ENCODE measurements around the gene CCDC178.
"Not testable (repeated sequence)": the region's sequence is repeated elsewhere in the genome, so short reads cannot be mapped to it uniquely, and the experiment has no call there.

CCDC178 gene, protein sequence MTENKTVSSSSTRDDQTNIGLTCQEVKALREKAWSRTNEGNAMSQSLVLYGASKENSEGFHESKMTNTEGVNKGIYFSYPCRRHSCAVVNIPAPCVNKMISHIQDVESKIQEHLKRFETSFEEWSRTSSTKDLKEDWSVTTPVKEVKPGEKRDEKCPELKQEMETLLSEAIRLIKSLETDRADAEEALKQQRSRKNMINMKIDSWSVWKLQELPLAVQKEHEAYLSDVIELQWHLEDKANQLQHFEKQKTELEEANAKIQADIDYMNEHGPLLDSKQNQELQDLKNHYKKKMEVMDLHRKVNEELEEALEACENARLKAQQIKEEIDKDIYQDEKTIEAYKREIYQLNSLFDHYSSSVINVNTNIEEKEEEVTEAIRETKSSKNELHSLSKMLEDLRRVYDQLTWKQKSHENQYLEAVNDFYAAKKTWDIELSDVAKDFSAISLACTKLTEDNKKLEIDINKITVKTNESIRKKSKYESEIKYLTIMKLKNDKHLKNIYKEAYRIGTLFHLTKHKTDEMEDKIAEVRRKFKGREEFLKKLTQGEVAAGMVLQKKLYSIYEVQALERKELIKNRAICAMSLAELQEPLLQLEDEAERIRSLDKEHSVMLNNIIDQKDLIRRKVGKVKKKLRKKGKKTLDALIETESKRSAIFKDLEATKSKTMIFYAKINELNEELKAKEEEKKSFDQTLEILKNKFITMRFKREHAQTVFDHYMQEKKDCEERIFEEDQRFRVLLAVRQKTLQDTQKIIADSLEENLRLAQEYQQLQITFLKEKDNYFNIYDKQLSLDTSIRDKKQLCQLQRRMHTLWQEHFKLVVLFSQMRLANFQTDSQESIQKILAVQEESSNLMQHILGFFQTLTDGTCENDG

DNA sequence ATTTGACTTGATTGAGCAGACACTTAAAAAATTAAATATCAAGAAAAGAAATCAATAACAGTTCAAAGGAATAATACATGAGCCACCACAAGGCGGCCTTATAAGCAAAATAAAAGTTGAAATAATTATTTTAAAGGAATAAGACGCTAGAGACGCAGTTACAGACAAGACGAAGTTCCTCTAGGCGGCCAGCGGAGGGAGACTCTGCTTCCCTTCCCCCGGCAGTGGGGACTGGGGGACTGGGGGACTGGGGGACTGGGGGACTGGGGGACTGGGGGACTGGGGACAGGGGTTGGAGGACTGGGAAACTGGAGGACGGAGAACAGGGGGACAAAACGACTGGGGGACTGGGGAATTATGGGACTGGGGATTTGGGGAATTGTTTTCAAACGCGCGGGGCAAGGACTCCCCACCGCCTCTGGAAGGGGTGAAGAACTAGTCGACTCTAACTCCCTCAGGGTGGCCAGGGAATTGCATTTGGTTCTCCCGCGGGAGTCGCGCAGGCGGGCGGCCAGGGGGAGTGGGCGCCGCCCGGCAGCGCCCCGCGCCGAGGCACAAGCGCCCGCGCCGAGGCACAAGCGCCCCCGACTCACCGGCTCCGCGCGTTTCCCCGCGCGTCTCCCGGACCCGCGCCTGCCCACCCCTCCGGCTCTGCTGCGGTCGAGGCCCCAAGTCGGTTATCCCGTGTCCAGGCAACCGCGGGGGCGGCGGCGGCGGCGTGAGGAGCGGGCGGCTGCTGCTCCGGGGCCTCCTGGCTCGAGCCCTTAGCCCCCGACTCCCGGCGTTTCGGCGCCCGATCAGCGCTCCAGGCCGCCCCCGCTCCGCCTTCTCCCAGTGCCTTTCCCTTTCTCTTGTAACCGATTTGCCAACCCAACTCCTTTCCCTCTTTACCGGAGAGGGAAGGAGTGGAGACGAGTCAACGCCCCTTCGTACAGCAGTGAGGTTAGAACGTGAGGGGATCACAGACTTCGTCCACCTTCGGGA is at the start of gene CCDC178:
TSS of gene CCDC178 (minus strand) at position 662 of the 984 bp plus-strand sequence. CDS start 28,633 bp downstream, outside the sequence.
- DNase-seq (ENCODE audit: low spot score) = no peak

DNA sequence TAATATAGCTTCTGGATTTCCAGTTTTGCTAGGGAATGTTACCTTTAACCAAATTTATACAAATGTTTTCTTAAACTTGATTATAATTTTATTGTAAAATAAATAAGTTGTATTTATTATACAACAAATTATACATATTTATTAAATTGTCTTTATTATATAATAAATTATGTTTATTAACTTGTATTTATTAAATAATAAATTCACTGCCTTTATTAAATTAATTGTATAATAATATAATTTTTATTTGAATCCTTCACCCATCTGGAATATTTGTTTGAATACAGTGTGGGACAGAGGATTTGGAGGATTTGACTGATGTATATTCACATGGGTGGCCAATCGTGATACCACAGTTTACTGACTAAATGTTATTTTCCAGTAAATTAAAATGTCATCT is 43.4 kb upstream of the CCDC178 start:
- no peak for DNase-seq (ENCODE audit: low spot score)

DNA sequence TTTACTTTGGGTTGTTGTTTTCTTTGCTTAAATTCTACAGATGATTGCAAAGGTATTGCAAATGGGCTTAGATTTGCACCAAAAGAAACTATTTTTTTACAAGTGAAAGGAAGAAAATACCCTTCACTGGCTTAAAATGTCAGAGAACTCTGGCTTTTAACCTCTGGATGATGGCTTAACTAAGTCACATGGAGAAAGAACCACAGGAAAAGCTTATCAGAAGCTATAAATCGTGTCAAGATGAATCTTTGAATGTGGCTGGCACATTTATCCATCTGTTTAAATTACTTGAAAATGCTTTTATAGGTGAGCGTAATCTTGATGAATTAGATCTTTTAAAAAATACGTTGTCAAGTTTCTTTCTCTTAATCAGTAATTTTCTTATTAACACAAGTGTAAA is 32.0 kb upstream of the CCDC178 start:
- DNase-seq (ENCODE audit: low spot score) = no peak

DNA sequence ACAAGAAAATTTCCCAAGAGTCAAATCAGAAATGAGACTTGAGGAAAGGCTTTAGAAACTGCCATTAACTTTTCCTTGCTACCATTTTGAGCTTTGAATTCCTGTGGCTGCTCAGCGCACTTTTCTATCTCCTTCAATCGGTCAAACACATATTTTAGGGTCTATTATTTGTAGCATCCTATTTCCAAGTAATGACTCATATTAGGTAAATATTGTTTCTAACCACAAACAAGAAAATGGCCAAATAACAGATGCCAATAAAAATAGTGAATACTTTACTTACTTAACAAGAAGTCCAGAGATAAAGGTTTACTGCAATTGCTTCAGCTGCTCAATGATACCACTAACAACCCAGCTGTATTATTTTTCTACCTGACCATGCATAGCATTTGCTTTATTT is 29.7 kb upstream of the CCDC178 start:
- DNase-seq (ENCODE audit: low spot score) = no peak

DNA sequence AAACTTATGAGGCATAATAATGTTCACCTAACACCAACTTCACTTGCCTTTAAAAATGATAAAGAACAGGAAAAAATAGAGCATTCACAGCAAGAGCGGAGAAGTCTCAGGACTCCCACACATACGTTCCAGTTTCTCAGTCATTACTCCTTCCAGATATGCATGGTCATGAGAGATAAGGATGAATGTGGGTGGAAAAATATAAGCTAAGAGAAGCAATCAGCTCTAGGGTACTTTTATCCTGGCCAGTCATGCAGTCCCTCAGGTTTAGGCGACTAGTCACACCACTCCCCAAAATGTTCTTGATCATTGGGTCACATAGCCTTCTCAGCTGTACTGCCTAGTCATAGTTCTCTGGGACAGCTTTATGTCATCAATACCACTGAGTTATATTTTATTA is 29.2 kb upstream of the CCDC178 start:
- no peak for DNase-seq (ENCODE audit: low spot score)

DNA sequence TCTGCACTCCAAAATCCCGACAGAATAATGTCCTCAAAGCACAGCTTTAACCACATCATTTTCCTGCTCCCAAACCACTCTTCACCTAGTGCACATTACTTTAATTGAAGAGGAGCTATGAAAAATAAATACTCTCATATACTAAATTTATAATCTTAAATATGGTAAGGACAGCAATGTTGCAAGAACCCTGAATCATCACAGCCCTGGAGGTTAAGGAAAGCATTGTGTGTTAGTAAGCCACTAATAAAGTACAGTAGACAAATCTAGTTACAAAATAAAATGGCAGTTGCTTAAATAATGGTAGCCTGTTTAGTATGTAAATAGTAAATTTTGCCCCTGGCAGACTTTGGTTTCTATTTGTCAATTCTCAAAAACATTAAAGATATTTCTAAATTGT is 27.0 kb upstream of the CCDC178 start:
- DNase-seq (ENCODE audit: low spot score) = no peak

DNA sequence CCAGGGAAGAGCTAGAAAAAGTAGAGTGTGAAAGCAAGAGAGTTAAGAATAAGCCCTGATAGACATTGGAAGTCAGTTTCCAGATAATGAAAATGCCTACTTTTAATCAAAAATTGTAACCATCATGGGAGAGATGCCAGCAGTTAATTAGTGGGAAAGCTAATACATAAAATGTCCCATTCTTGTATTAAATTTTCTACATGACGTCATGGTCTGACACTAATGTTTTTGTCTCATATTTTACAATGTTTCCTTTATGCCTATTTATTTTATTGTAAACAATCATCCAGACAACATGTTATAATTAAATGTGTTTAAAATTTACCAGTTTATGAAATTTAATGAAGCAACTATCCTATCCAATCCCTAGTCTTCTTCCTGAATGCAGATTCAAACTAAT is 26.3 kb upstream of the CCDC178 start:
- no peak for DNase-seq (ENCODE audit: low spot score)

DNA sequence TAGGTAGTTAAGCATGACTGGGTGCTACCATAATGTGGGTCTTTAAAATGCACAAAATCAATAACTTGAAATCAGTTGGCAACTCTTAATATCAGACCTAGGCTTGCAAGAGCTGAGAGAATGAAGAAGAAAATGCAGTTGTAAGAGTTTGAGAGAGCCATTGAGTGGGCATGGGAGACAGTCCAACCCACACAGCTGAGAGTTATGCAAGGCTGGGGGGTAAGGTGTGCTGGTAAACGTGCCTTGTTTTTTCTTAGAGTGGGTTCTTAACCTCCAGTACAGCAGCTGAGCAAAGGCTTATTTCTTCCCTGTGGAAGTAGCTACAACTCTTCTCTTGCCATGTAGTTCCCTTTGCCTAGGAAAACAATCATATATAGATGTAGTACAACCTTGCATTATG is 20.2 kb upstream of the CCDC178 start:
- no peak for DNase-seq (ENCODE audit: low spot score)

DNA sequence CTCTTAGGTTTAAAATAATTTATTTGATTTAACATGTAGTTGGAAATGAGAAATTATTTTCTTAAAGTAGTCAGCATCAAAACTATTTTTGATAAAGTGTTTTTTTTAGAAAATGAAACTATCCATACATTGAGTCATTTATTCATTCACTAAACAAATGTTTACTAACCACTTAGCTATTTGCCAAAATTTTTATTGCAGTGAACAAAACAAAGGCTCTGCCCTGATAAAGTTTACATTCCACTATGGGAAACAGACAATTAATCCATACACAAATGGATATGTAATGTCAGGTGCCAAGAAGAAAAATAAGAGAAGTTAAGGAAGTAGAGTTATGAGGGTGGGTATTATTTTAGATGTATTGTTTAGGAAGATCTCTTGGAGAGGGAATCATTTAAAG is 19.1 kb upstream of the CCDC178 start:
- no peak for DNase-seq (ENCODE audit: low spot score)

DNA sequence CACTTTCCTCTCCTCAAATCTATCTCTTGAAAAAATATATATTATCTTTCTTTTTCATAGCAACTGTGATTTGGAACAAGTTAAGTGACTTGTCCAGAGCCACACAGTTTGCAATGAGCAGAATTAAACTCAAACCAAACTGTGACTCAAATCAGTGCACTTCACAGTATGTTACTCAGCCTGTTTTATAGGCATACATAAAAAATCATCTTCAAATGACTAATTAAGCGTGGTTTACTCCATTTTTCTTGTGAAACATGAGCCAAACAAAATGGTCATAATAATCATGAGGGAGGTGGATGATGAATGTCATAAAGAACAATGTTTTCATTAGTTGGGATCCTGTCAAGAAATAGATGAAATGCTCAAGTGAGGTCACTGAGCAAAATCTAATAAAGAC is 6.1 kb upstream of the CCDC178 start:
- no peak for DNase-seq (ENCODE audit: low spot score)

DNA sequence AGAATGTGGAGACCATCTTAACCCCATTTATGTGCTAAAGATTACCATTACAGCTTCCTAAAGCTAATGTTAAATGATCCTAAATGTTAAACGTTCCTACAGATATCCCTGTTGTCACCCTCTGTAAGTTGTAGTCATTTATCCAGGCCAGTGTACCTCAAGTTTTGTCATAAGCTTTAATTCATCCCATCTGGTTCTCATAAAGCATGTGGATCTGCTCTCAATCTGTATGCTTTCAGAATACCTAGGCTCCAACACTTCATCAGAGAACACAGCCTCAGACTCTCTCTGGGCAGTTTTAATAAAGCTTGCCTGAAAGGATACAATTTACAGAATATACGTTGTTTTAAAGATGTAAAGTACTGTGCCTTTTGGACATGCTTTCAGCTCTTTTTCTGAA is 4.2 kb upstream of the CCDC178 start:
- DNase-seq (ENCODE audit: low spot score) = no peak

DNA sequence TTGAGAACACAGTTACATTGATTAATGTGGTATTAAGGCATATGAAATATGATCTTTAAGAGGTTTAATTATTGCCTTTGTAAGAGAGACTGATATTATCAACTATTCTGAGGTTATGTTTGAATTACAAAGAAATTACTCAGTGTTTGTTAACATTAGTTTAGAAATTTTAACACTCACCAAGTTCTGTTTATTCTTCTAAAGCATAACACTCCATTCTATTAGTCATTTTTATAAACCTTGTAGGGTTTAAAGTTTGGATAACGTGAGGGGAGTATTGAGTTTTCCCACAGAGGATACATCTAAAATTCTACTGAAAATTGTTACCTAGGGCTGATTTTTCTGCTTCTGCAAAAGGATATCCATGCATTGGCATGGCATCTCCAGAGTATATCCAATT is 7.7 kb downstream of the CCDC178 start:
- no peak for DNase-seq (ENCODE audit: low spot score)

DNA sequence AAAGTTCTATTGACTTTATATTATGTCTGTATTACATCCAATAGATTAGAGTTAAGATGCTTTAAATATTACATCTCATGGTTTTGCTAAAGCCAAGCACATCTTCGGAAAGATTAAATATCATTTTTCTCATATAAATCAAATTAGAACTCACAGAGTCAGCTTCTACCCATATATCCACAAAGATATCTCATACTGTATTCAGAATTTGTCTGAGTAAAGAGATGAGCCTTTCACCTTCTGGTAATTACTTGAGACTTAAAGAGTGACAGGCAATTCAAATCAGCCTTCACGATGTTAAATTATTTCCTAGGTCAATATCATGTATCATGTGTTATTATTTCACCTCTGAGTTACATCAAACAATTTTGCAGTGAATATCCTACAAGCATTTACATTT is 13.0 kb downstream of the CCDC178 start:
- DNase-seq (ENCODE audit: low spot score) = no peak

DNA sequence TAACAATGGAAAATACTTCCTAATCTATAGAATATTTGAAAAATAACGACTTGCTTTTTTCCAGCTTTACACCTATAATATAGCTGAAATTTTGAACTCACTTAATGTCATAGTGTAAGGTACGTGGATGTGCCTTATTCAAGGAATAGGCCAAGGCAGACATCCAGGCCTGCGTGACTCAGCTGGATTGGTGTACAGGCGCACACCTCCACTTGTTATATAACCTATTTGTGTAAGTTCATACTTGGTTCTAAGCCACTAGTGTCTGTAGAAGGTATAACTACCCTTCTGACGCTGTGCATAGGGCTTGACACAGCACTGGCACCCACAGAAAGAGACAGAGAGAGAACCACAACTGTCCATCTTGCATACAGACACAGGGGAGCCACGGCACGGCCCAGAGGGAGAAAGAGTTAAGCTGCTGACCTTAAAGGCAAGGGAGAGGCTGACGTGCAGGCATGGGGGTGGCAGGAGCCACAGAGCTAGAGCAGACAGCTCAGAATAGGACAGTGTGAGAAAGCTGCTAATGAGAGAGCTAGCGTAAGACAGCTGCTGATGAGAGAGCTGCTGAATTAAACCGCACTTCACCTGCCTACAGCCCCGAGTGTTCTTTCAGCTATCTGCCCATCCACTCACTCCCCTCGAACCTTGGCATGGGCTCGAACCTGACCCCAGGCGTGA is 16.1 kb downstream of the CCDC178 start:
- DNase-seq (ENCODE audit: low spot score) = no peak

DNA sequence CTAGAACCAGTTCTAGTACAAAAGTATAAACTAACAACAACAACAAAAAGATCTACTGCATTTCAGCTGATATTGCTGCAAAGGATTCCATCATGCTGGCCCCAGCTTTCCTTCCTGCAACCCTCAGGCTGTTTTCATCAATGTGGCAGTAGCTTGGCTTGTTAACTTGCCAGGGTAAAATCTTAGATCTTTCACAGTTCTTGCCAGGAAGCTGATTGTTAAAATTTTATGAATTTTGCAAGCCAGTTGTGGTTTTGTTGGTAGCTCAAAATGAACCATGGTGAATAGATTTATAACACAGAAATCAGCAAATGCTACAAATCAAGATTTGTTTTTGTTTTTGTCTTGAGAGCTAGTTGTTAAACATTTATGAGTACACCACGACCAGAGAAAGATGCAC is 19.3 kb downstream of the CCDC178 start:
- DNase-seq (ENCODE audit: low spot score) = no peak

DNA sequence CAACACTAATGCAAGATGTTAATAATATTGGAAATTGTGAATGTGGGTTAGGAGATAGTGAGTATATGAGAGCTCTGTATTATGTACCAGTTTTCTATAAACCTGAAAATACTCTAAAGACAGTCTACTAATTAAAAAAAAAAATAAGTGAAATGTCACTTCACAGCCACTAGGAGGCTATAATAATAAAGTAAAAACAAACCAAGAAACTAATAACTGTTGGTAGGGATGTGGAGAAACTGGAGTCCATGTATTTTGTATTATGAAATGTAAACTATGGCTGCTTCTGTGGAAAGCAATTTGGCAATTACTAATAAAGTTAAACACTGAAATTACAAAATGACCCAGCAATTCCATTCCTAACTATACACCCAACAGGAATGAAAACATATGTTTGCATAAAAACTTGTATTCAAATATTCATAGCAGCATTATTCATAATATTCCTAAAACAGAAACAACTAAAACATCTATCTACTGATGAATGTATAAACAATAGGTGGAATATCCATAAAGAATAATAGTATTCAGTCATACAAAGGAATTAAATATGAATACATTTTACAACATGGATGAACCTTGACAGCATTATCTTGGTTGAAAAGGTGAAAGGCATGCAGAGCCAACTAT is 36.2 kb downstream of the CCDC178 start:
- peak; percentile 17 for DNase-seq (ENCODE audit: low spot score)

DNA sequence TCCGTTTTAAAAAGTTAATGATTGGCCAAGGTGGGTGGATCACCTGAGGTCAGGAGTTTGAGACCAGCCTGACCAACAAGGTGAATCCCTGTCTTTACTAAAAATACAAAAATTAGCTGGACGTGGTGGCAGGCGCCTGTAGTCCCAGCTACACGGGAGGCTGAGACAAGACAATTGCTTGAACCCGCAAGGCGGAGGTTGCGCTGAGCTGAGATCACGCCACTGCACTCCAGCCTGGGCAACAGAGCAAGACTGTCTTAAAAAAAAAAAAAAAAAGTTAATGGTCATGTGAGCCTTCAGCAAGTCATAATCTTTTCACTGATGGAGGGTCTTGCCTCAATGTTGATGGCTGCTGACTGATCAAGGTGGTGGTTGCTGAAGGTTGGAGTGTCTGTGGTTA is 41.6 kb downstream of the CCDC178 start:
- DNase-seq (ENCODE audit: low spot score) = not testable (repeated sequence)

DNA sequence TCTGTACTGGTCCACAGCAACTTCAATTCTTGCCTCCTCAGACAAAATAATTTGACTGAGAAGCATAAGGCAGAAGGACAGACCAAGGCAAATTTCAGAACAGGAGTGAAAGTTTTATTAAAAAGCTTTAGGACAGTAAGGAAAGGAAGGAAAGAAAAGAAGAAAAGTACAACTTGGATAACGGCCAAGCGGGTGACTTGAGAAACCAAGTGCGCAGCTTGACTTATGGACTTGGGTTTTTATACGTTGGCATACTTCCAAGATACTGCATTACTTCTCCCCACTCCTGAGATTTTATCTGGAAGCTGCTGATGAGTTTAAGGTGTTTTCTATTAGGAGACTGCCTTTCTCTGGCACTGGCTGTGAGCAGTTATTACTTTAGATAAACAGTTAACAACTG is 64.7 kb downstream of the CCDC178 start:
- no peak for DNase-seq (ENCODE audit: low spot score)

DNA sequence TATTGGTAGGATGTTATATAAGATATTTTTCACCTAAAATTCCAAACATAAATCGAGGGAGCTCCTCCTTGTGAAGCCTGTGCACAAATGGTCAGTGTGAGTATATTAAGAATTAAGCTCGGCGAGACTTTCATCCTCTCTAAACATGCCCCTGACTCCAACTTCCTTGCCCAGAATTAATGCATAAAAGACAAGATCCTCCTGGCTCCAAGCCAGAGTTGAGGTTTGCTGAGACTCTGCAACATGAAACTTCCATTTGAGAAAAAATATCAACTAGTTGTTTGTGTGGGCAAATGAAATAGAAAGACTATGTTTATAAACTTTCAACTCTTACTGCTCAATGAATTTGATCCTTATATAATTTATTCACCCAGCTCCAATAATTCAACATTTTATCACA is 68.1 kb downstream of the CCDC178 start:
- DNase-seq (ENCODE audit: low spot score) = no peak

DNA sequence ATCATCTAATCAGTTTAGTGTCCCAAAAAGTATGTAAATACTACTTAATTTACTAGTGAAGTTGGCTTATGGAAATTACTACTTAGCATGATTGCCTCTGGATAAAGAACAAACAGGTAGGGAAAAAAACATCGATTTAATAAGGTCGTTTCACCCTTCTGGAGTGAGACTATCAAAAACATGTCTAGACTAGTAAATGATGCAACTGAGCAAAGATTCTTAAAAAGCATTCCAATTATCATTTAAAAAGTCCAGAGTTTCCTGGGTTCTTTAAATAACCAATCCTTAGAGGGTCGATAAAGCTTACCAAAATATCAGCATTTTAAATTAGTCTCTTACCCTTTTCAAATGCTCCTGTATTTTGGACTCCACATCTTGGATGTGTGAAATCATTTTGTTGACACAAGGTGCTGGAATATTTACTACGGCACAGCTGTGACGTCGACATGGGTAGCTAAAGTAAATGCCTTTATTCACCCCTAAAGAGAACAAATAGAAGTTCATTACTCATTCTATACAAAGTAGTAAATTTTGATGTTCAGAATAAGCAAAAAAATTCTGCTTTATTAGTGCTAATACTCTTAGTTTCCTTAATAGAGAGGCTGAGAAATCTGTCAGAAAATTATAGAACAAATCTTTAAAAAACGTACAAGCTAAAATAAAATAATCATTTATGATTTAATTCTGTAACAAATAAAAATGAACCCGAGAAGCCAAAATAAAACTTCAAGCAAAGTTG is 70.6 kb downstream of the CCDC178 start:
- DNase-seq (ENCODE audit: low spot score) = no peak
